Measurements from ENCODE around the gene BANF2. TPM values are rescaled to one million over a fixed set of nuclear protein-coding genes. Genes with fewer than 3 reads are reported as not detected.

The BANF2 gene
- total and polyA plus RNA-seq, 10 of the 15 experiments (the other 5 are each of a cell fraction or from before 2014, with no cell fraction given), result not detected

GRCh38 chr20:17728074-17728473 is 28.3 kb downstream of the BANF2 start:
- H4K20me1 ChIP-seq (ENCODE audit: control insufficient read depth, insufficient read depth), result no peaks in the 10 kb centered on the region
- H3K79me2 ChIP-seq (ENCODE audit: control insufficient read depth, insufficient read depth, low read length), result no peaks in the 10 kb centered on the region
- ChIA-PET SMC1A (ENCODE audit: uncharacterized antibody, unreplicated experiment) (interaction anchor here (0.8 kb wide), 1 partner anchor 9 kb away, joined by 3 read pairs; no protein-coding TSS in a partner anchor), CTCF (interaction anchor here (0.5 kb wide), 1 partner anchor 1345 kb away, joined by 3 read pairs; no protein-coding TSS in a partner anchor), POLR2A (no interaction called here), RAD21 (ENCODE audit: unreplicated experiment) (no interaction called here)
- no peak overlapping the region for H3K9ac ChIP-seq (ENCODE audit: control insufficient read depth, insufficient read depth, low read length)
- FAIRE-seq (no peak), DNase-seq (ENCODE audit: low read depth, low spot score) (no peak), ATAC-seq (no peak)
- BruUV-seq (replicated peaks), result no TSS peak
- no peak overlapping the region for H2AFZ ChIP-seq (ENCODE audit: control insufficient read depth, low read depth, low read length)
- H3K9me3 ChIP-seq (replicated peaks; ENCODE audit: control insufficient read depth, insufficient read depth, low read length), result no peaks in the 10 kb centered on the region
- H3K27me3 ChIP-seq (replicated peaks in 1 of 2; ENCODE audit: control insufficient read depth in 2 of 2, insufficient read depth in 2 of 2, low read length in 1 of 2), result peaks cover 0 to 3% of the 10 kb centered on the region in 2 experiments; a peak in 1 of 4 replicates
- H3K4me1 ChIP-seq (ENCODE audit: control insufficient read depth, insufficient read depth, low read length), result no peaks in the 10 kb centered on the region
- H3K36me3 ChIP-seq (ENCODE audit: control insufficient read depth in 2 of 2, insufficient read depth in 2 of 2, low read length in 1 of 2), result no peaks in the 10 kb centered on the region
- H3K4me3 ChIP-seq, result no peak overlapping the region
- intact Hi-C loops (cut with micrococcal nuclease; ENCODE audit: unreplicated experiment), result no loop called here
- no peak overlapping the region for H3K27ac ChIP-seq (ENCODE audit: control insufficient read depth, insufficient read depth)
- WGBS (ENCODE audit: insufficient coverage, insufficient replicate concordance, low lambda C conversion rate, missing lambda C conversion rate), result 63% methylated on average over 12 of the region's 12 CpGs
- TF ChIP-seq HDAC6 (IDR thresholded peaks at IDR 0.05; ENCODE audit: unreplicated experiment) (no peak), USF1 (IDR thresholded peaks at IDR 0.05; ENCODE audit: borderline replicate concordance, extremely low read length, insufficient read depth, low read depth, low read length) (peak; percentile 8)
- H3K4me2 ChIP-seq (ENCODE audit: control insufficient read depth, insufficient read depth), result no peak overlapping the region
- in situ Hi-C loops (cut with MboI), result no loop called here

- intact Hi-C loops (cut with micrococcal nuclease; ENCODE audit: unreplicated experiment) (no loop called here), in situ Hi-C loops (cut with MboI) (no loop called here)
- H3K27ac ChIP-seq (ENCODE audit: control insufficient read depth, insufficient read depth), result no peak overlapping the region
- DNase-seq (ENCODE audit: low read depth, low spot score) (no peak), FAIRE-seq (no peak), ATAC-seq (no peak)
- no peaks in the 10 kb centered on the region for H3K79me2 ChIP-seq (ENCODE audit: control insufficient read depth, insufficient read depth, low read length)
- no peaks in the 10 kb centered on the region for H4K20me1 ChIP-seq (ENCODE audit: control insufficient read depth, insufficient read depth)
- no peaks in the 10 kb centered on the region for H3K9me3 ChIP-seq (replicated peaks; ENCODE audit: control insufficient read depth, insufficient read depth, low read length)
- no peak overlapping the region for H3K4me3 ChIP-seq
- ChIA-PET SMC1A (ENCODE audit: uncharacterized antibody, unreplicated experiment) (no interaction called here), CTCF (no interaction called here), POLR2A (no interaction called here), RAD21 (ENCODE audit: unreplicated experiment) (no interaction called here)
- no peak overlapping the region for H3K4me2 ChIP-seq (ENCODE audit: control insufficient read depth, insufficient read depth)
- no peaks in the 10 kb centered on the region for H3K4me1 ChIP-seq (ENCODE audit: control insufficient read depth, insufficient read depth, low read length)
- TF ChIP-seq TARDBP (IDR thresholded peaks at IDR 0.05; ENCODE audit: borderline replicate concordance), result no peak
- no peak for TF ChIP-seq SP1 (IDR thresholded peaks at IDR 0.05; ENCODE audit: low read depth, low read length)
- no peak for TF ChIP-seq RB1 (IDR thresholded peaks at IDR 0.05; ENCODE audit: borderline replicate concordance)
- no peak for TF ChIP-seq POU2F2 (IDR thresholded peaks at IDR 0.05; ENCODE audit: borderline replicate concordance, low read depth, low read length)
- no peak for TF ChIP-seq MEF2B (IDR thresholded peaks at IDR 0.05; ENCODE audit: partially characterized antibody, poor library complexity, severe bottlenecking)
- TF ChIP-seq ZNF207 (IDR thresholded peaks at IDR 0.05; ENCODE audit: borderline replicate concordance), result no peak
- no peak for TF ChIP-seq WRNIP1 (IDR thresholded peaks at IDR 0.05; ENCODE audit: borderline replicate concordance, low read depth, low read length)
- TF ChIP-seq CBX5 (IDR thresholded peaks at IDR 0.05; ENCODE audit: low read depth), result no peak
- TF ChIP-seq SMARCA5 (IDR thresholded peaks at IDR 0.05), result no peak
- no peak for TF ChIP-seq DPF2 (IDR thresholded peaks at IDR 0.05)
- no peak for TF ChIP-seq NR2F1 (conservative IDR thresholded peaks at IDR 0.05)
- no peak for TF ChIP-seq TAF1 (IDR thresholded peaks at IDR 0.05; ENCODE audit: borderline replicate concordance, low read depth, low read length)
- no peaks in the 10 kb centered on the region for H3K36me3 ChIP-seq (ENCODE audit: control insufficient read depth in 2 of 2, insufficient read depth in 2 of 2, low read length in 1 of 2)
- no peak overlapping the region for H2AFZ ChIP-seq (ENCODE audit: control insufficient read depth, low read depth, low read length)
- peaks cover 0 to 3% of the 10 kb centered on the region in 2 experiments; a peak in 1 of 4 replicates for H3K27me3 ChIP-seq (replicated peaks in 1 of 2; ENCODE audit: control insufficient read depth in 2 of 2, insufficient read depth in 2 of 2, low read length in 1 of 2)
- BruUV-seq (replicated peaks), result no TSS peak
- 59% methylated on average over 10 of the region's 10 CpGs for WGBS (ENCODE audit: insufficient coverage, insufficient replicate concordance, low lambda C conversion rate, missing lambda C conversion rate)
- H3K9ac ChIP-seq (ENCODE audit: control insufficient read depth, insufficient read depth, low read length), result no peak overlapping the region
Measured at GRCh38 chr20:17730071-17730470, 30.3 kb downstream of the BANF2 start.
